Testis (tissue), 3 donors: ENCODE results near the gene KRTAP10-5. TPM values are rescaled to one million over a fixed set of nuclear protein-coding genes. Genes with fewer than 3 reads are reported as not detected.

Source experiments
- DNase-seq: peaks from one replicate; pipeline ENCODE4 v3.0.0-alpha.2; 2019
- H3K27ac ChIP-seq, 2 donors: fragments of 200-600 bp; sonication (generic); one replicate each; pipeline ENCODE4 v1.5.1; 2019
- H3K27me3 ChIP-seq: fragments of 200-600 bp; sonication (generic); one replicate; pipeline ENCODE4 v1.5.1; 2019
- H3K36me3 ChIP-seq: fragments of 200-600 bp; sonication (generic); one replicate; pipeline ENCODE4 v1.5.1; 2017; ENCODE audit warnings: low read depth; ENCODE audit errors: missing control alignments
- H3K4me1 ChIP-seq: fragments of 200-600 bp; sonication (generic); one replicate; pipeline ENCODE4 v1.5.1; 2019
- H3K4me3 ChIP-seq, 2 donors: fragments of 200-600 bp; sonication (generic); one replicate each; pipeline ENCODE4 v1.5.1; 2017 to 2019
- H3K9me3 ChIP-seq: fragments of 200-600 bp; sonication (generic); one replicate; pipeline ENCODE4 v1.5.1; 2017
- POLR2A ChIP-seq: fragments of 450-650 bp; IDR thresholded peaks from one replicate; pipeline ENCODE4 v1.6.1; 2017; ENCODE audit warnings: antibody characterized with exemption, mild to moderate bottlenecking, moderate library complexity
- WGBS, 2 donors: methylation state at CpG; one replicate each; pipeline ENCODE4 v1.1.5; 2018; 5-methylcytosine and 5-hydroxymethylcytosine counted together
- intact Hi-C: fragments of 100-400 bp; cut with DNase I; formaldehyde crosslinking; loops from one replicate; pipeline ENCODE4 v1.15.1; 2023; ENCODE audit warnings: low total_unique reads
- polyA plus RNA-seq: library from polyadenylated mRNA; stranded (reverse); fragments of 350-450 nt; fragmentation: Illumina TruSeq; extraction: RNeasy Lipid Tissue Mini Kit (QIAGEN cat#74804); gene quantifications from one replicate; pipeline ENCODE4 v1.2.3, GENCODE V29; 2014; ENCODE audit warnings: low read depth, low replicate concordance; ENCODE audit not compliant: insufficient read depth
- total RNA-seq, 2 donors: library from RNA; depleted of rRNA; stranded (reverse); fragments of >200 nt; gene quantifications; one replicate each; pipeline ENCODE4 v1.2.3, GENCODE V29; 2016
- TF ChIP-seq, protein P1 (sequence below), 3 experiments: fragments of 450-650 bp in 2 of 3; fragments of 200-600 bp in 1 of 3; sonication (generic) in 1 of 3; IDR thresholded peaks; one replicate each; pipeline ENCODE4 v1.5.1; 2016 to 2019; ENCODE audit warnings: antibody characterized with exemption in 3 of 3, mild to moderate bottlenecking in 2 of 3, moderate library complexity in 1 of 3

Gene KRTAP10-5
- total and polyA plus RNA-seq, 3 donors from 2014 or later: not detected

DNA sequence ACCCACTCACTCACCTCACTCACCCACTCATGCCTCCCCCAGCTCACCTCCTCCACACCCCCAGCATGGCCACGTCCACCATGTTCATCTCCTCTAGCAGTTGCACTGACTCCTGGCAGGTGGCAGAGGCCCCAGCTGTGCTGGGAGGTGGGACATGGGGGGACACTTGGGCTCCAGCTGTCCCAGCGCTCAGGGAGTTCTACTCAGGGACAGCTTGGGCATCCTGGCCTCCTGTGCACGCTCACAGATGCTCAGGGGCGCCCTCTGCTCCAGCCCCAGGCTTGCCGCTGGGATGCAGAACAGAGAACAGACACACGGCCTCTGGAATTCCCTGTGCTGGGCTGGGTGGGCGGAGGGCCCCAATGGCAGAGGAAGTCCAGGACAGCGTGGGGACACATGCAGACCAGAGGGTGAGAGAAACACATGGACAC, 36.7 kb upstream of the KRTAP10-5 start:
- H3K27me3 ChIP-seq: no peaks in the 10 kb centered on the region
- no peaks in the 10 kb centered on the region for H3K4me1 ChIP-seq
- no peak overlapping the region for H3K4me3 ChIP-seq
- intact Hi-C loops: no loop called here
- no peaks in the 10 kb centered on the region for H3K9me3 ChIP-seq
- no peak for DNase-seq
- no peak for TF ChIP-seq POLR2A
- TF ChIP-seq, protein P1, sequence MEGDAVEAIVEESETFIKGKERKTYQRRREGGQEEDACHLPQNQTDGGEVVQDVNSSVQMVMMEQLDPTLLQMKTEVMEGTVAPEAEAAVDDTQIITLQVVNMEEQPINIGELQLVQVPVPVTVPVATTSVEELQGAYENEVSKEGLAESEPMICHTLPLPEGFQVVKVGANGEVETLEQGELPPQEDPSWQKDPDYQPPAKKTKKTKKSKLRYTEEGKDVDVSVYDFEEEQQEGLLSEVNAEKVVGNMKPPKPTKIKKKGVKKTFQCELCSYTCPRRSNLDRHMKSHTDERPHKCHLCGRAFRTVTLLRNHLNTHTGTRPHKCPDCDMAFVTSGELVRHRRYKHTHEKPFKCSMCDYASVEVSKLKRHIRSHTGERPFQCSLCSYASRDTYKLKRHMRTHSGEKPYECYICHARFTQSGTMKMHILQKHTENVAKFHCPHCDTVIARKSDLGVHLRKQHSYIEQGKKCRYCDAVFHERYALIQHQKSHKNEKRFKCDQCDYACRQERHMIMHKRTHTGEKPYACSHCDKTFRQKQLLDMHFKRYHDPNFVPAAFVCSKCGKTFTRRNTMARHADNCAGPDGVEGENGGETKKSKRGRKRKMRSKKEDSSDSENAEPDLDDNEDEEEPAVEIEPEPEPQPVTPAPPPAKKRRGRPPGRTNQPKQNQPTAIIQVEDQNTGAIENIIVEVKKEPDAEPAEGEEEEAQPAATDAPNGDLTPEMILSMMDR (IDR thresholded peaks at IDR 0.05): no peak
- no peaks in the 10 kb centered on the region for H3K36me3 ChIP-seq
- WGBS, 2 donors: 66 to 71% methylated on average over 8 of the region's 8 CpGs
- no peak overlapping the region for H3K27ac ChIP-seq

DNA sequence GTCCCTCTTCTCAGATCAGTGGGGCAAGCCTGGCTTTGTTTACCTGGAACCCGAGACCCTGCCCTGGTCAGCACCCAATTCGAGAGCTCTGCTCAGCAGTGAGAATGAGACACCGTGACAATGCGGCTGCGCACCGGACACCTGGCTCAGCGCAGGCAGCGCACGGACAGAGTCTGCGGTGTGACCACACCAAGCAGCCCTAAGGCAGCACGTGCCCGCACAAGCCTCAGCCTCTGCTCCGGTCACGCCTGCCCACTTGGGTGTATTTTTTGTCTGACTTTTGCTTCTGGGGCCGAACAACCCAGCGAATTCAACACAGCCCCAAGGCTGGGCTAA, 36.2 kb upstream of the KRTAP10-5 start:
- Histone ChIP-seq H3K27me3 (no peaks in the 10 kb centered on the region), H3K9me3 (no peaks in the 10 kb centered on the region), H3K36me3 (no peaks in the 10 kb centered on the region), H3K27ac (no peak overlapping the region), H3K4me1 (no peaks in the 10 kb centered on the region), H3K4me3 (no peak overlapping the region)
- intact Hi-C loops: no loop called here
- TF ChIP-seq, protein P1 (IDR thresholded peaks at IDR 0.05): no peak
- TF ChIP-seq POLR2A: no peak
- no peak for DNase-seq
- WGBS, 2 donors: 82 to 91% methylated on average over 15 to 16 of the region's 16 CpGs

DNA sequence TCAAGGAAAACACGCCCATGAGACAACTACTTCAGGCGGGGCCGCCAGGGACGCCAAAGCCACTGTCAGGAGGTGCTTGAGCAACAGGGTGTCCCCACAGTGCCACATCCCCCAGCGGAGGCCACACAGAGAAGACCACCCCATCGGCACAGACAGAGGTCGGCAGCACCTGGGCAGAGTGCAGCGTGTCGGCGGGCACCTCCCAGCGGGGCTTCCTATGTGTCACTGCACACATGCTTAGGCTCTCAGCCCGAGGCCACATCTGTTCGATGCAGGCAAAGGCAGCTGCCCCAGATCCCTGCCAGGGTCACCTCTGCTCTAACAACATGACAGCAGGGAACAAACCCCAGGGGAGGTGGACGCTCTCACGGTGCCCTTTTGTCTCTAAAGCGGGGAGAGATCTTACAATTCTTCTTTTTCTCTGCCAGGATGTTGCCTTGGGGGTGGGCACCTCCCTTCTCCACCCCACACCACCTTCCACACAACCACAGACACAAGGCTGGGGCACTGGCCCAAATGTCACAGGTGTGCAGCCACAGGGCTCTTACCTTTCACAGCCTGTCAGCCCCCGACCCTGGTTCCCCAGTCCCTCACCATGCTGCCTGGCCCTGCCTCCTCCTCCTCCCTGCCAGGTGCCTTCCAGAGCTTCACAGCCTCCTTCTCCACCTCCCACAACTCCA, 35.6 kb upstream of the KRTAP10-5 start:
- Histone ChIP-seq H3K27me3 (no peaks in the 10 kb centered on the region), H3K9me3 (no peaks in the 10 kb centered on the region), H3K36me3 (no peaks in the 10 kb centered on the region), H3K4me3 (no peak overlapping the region), H3K4me1 (no peaks in the 10 kb centered on the region), H3K27ac (no peak overlapping the region)
- no peak for DNase-seq
- intact Hi-C loops: no loop called here
- 58 to 85% methylated on average over 7 to 16 of the region's 17 CpGs for WGBS, 2 donors
- TF ChIP-seq, protein P1 (IDR thresholded peaks at IDR 0.05): no peak
- no peak for TF ChIP-seq POLR2A

DNA sequence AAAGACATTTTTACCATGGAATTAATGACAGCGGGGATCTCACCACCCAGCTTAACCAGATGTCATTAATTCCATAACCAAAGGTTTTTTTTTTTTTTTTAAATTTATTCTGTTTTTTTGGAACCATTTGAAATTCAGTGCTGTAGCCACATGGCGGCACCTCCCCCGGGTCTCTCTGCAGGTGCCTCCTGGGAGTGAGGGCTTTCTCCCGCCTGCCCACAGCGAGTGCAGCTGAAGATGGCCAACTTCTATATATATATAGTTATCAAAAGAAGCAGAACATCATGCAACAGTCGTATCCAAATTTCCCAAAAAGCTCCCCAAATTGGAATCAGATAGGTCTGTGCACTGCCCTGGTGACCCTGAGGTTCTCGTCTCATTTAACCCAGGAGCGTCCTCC, 35.1 kb upstream of the KRTAP10-5 start:
- DNase-seq: no peak
- intact Hi-C loops: no loop called here
- 66 to 71% methylated on average over 8 of the region's 8 CpGs for WGBS, 2 donors

More for the DNA sequence above, 35.1 kb upstream of the KRTAP10-5 start:
- no peaks in the 10 kb centered on the region for H3K4me1 ChIP-seq
- no peaks in the 10 kb centered on the region for H3K27me3 ChIP-seq
- H3K36me3 ChIP-seq: no peaks in the 10 kb centered on the region
- no peaks in the 10 kb centered on the region for H3K9me3 ChIP-seq
- H3K4me3 ChIP-seq: no peak overlapping the region
- no peak for TF ChIP-seq POLR2A
- TF ChIP-seq, protein P1 (IDR thresholded peaks at IDR 0.05): no peak
- H3K27ac ChIP-seq: no peak overlapping the region
